WTC11 (cell line): ENCODE measurements around the gene STIM2. TPM values are rescaled to one million over a fixed set of nuclear protein-coding genes. Genes with fewer than 3 reads are reported as not detected.

ENCODE experiments used
- ATAC-seq: fragments of 200-7000 bp; cut with Tn5 transposase; 2 replicates; pipeline ENCODE4 v1.10.0; 2021; ENCODE audit warnings: mild to moderate bottlenecking, moderate library complexity
- CTCF ChIA-PET: fragments of 300-600 bp; sonication (Branson Sonifier 250); formaldehyde crosslinking; loops from one replicate; lab custom pipeline; 2021; ENCODE audit warnings: antibody characterized with exemption; lab: Charles Lee
- POLR2A ChIA-PET: fragments of 350-600 bp; sonication (Branson Sonifier 250); formaldehyde crosslinking; loops from one replicate; lab custom pipeline; 2021; ENCODE audit warnings: antibody characterized with exemption; lab: Charles Lee
- DNase-seq: peaks from one replicate; pipeline ENCODE4 v3.0.0; 2021; ENCODE audit warnings: low spot score
- H3K27ac Mint-ChIP-seq: 2 replicates; pipeline ENCODE4 v1.8.0; 2021; ENCODE audit warnings: mixed read lengths
- H3K27me3 Mint-ChIP-seq: 2 replicates; pipeline ENCODE4 v1.8.0; 2021; ENCODE audit warnings: low read depth, mild to moderate bottlenecking, moderate library complexity, mixed read lengths
- H3K36me3 Mint-ChIP-seq: 2 replicates; pipeline ENCODE4 v1.8.0; 2021; ENCODE audit warnings: mixed read lengths
- H3K4me1 Mint-ChIP-seq: 2 replicates; pipeline ENCODE4 v1.8.0; 2022; ENCODE audit warnings: mixed read lengths
- H3K4me3 Mint-ChIP-seq: 2 replicates; pipeline ENCODE4 v1.8.0; 2021; ENCODE audit warnings: mild to moderate bottlenecking, moderate library complexity, mixed read lengths
- H3K9me3 Mint-ChIP-seq: 2 replicates; pipeline ENCODE4 v1.8.0; 2021; ENCODE audit warnings: mixed read lengths
- ATF1 ChIP-seq: sonication (generic); formaldehyde crosslinking; IDR thresholded peaks from 2 replicates; pipeline ENCODE4 v1.8.1; 2023; ENCODE audit warnings: mild to moderate bottlenecking, moderate library complexity, missing genetic modification reagents
- EMX1 ChIP-seq: fragments of 250-450 bp; sonication (Bioruptor Pico); IDR thresholded peaks from 2 replicates; pipeline ENCODE4 v1.8.0; 2021; ENCODE audit warnings: mild to moderate bottlenecking
- FOXJ3 ChIP-seq: sonication (generic); formaldehyde crosslinking; IDR thresholded peaks from 2 replicates; pipeline ENCODE4 v1.9.0; 2021; ENCODE audit warnings: missing genetic modification reagents, mild to moderate bottlenecking, borderline replicate concordance
- FOXK1 ChIP-seq: sonication (generic); formaldehyde crosslinking; IDR thresholded peaks from 2 replicates; pipeline ENCODE4 v1.8.0; 2022; ENCODE audit warnings: mild to moderate bottlenecking, moderate library complexity, missing genetic modification reagents
- HMGA2 ChIP-seq: fragments of 250-450 bp; sonication (Bioruptor Pico); IDR thresholded peaks from 2 replicates; pipeline ENCODE4 v1.4.0; 2021; ENCODE audit warnings: mild to moderate bottlenecking, moderate library complexity
- MXD4 ChIP-seq: fragments of 250-450 bp; sonication (Bioruptor Pico); IDR thresholded peaks from 2 replicates; pipeline ENCODE4 v1.8.0; 2021; ENCODE audit warnings: mild to moderate bottlenecking, moderate library complexity, borderline replicate concordance
- NFATC4 ChIP-seq: fragments of 250-450 bp; sonication (Bioruptor Pico); IDR thresholded peaks from 2 replicates; pipeline ENCODE4 v1.9.0; 2021; ENCODE audit warnings: mild to moderate bottlenecking
- NR3C1 ChIP-seq: sonication (generic); formaldehyde crosslinking; conservative IDR thresholded peaks from 2 replicates; pipeline ENCODE4 v1.8.1; 2023; ENCODE audit warnings: low read depth, mild to moderate bottlenecking, missing genetic modification reagents
- RORB ChIP-seq: fragments of 250-450 bp; sonication (Bioruptor Pico); IDR thresholded peaks from 2 replicates; pipeline ENCODE4 v1.9.0; 2021; ENCODE audit warnings: mild to moderate bottlenecking
- TP53 ChIP-seq: sonication (generic); formaldehyde crosslinking; IDR thresholded peaks from 2 replicates; pipeline ENCODE4 v1.8.1; 2023; ENCODE audit warnings: mild to moderate bottlenecking, missing genetic modification reagents
- ZNF263 ChIP-seq: sonication (generic); formaldehyde crosslinking; IDR thresholded peaks from 2 replicates; pipeline ENCODE4 v1.8.1; 2022; ENCODE audit warnings: low read depth, mild to moderate bottlenecking, moderate library complexity, missing genetic modification reagents
- ZNF396 ChIP-seq: fragments of 250-450 bp; sonication (Bioruptor Pico); IDR thresholded peaks from 2 replicates; pipeline ENCODE4 v1.8.0; 2021; ENCODE audit warnings: mild to moderate bottlenecking, moderate library complexity, borderline replicate concordance
- ZNF416 ChIP-seq: fragments of 250-450 bp; sonication (Bioruptor Pico); IDR thresholded peaks from 2 replicates; pipeline ENCODE4 v1.9.0; 2021; ENCODE audit warnings: mild to moderate bottlenecking, inconsistent platforms
- ZNF423 ChIP-seq: fragments of 250-450 bp; sonication (Bioruptor Pico); IDR thresholded peaks from 2 replicates; pipeline ENCODE4 v2.1.2; 2022; ENCODE audit warnings: mild to moderate bottlenecking, moderate library complexity
- total RNA-seq: library from RNA; stranded (reverse); gene quantifications from 3 replicates; pipeline ENCODE4 v1.2.3, GENCODE V29; 2021
- TF ChIP-seq, protein P1 (sequence below): fragments of 200-600 bp; IDR thresholded peaks from 2 replicates; pipeline ENCODE4 v1.8.0; 2022; ENCODE audit warnings: antibody characterized with exemption
- TF ChIP-seq, protein P2 (sequence below): fragments of 250-450 bp; sonication (Bioruptor Pico); IDR thresholded peaks from 2 replicates; pipeline ENCODE4 v1.9.0; 2021; ENCODE audit warnings: moderate library complexity, mild to moderate bottlenecking, inconsistent platforms, borderline replicate concordance
- TF ChIP-seq, protein P3 (sequence below): sonication (generic); formaldehyde crosslinking; IDR thresholded peaks from 2 replicates; pipeline ENCODE4 v1.8.1; 2023; ENCODE audit warnings: mild to moderate bottlenecking, moderate library complexity, missing genetic modification reagents
- TF ChIP-seq, protein P4 (sequence below): sonication (generic); formaldehyde crosslinking; IDR thresholded peaks from 2 replicates; pipeline ENCODE4 v1.8.0; 2023; ENCODE audit warnings: mild to moderate bottlenecking, missing genetic modification reagents
- TF ChIP-seq, protein P5 (sequence below): sonication (generic); formaldehyde crosslinking; IDR thresholded peaks from 2 replicates; pipeline ENCODE4 v1.8.1; 2023; ENCODE audit warnings: mild to moderate bottlenecking, missing genetic modification reagents, borderline replicate concordance
- TF ChIP-seq, protein P6 (sequence below): sonication (generic); formaldehyde crosslinking; IDR thresholded peaks from 2 replicates; pipeline ENCODE4 v1.8.1; 2022; ENCODE audit warnings: missing genetic modification reagents, borderline replicate concordance
- TF ChIP-seq, protein P7 (sequence below): fragments of 250-450 bp; sonication (Bioruptor Pico); IDR thresholded peaks from 2 replicates; pipeline ENCODE4 v1.9.0; 2021; ENCODE audit warnings: mild to moderate bottlenecking

The STIM2 gene
- total RNA-seq, 1 experiment from 2014 or later, result 22.4 TPM

DNA sequence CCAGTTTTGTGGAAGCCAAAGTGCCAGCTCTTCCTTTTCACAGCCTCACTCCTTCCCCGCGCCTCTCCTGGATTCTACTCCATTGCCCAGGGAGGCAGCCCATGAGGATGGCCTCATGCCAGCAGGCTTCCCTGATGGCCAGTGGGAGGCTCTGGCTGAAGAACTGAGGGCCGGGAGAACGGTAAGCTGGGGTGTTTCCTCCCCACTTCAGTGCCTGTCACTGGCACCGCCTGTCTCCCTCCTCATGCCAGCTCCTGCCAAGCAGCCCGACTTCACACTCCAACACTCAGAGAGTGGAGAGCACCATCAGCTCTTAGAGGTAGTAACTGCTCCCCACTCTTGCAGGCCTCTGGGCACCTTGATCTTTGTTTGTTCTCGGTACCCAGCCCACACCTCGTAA is 46.9 kb upstream of the STIM2 start (continued):
- TF ChIP-seq, protein P1, sequence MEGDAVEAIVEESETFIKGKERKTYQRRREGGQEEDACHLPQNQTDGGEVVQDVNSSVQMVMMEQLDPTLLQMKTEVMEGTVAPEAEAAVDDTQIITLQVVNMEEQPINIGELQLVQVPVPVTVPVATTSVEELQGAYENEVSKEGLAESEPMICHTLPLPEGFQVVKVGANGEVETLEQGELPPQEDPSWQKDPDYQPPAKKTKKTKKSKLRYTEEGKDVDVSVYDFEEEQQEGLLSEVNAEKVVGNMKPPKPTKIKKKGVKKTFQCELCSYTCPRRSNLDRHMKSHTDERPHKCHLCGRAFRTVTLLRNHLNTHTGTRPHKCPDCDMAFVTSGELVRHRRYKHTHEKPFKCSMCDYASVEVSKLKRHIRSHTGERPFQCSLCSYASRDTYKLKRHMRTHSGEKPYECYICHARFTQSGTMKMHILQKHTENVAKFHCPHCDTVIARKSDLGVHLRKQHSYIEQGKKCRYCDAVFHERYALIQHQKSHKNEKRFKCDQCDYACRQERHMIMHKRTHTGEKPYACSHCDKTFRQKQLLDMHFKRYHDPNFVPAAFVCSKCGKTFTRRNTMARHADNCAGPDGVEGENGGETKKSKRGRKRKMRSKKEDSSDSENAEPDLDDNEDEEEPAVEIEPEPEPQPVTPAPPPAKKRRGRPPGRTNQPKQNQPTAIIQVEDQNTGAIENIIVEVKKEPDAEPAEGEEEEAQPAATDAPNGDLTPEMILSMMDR, result no peak
- TF ChIP-seq, protein P2, sequence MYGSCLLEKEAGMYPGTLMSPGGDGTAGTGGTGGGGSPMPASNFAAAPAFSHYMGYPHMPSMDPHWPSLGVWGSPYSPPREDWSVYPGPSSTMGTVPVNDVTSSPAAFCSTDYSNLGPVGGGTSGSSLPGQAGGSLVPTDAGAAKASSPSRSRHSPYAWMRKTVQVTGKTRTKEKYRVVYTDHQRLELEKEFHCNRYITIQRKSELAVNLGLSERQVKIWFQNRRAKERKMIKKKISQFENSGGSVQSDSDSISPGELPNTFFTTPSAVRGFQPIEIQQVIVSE, result no peak
- no peak for TF ChIP-seq ZNF396 (CRISPR knock-in tag)

DNA sequence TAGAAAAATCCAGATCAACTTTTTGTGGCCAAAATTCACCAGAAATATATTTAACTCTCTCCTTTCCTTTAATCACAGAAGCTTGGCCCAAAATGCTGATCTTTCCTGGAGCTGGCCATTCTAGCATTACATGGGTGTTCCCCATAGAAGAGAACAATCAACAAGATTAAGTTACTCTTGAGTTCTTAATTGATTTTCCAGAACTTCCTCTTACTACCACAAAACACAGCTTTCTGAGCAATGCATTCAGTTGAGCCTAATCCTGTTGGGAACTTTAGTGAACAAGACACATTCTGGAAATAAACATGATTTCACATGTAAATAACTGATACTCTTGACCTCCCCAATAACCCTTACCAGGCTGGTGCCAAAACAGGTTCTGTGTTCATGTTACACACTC is 45.4 kb upstream of the STIM2 start:
- DNase-seq (no peak), ATAC-seq (no peak)
- TF ChIP-seq ZNF416 (no peak), FOXK1 (no peak), RORB (CRISPR knock-in tag) (no peak), ZNF423 (CRISPR knock-in tag) (no peak), HMGA2 (CRISPR knock-in tag) (no peak), FOXJ3 (CRISPR knock-in tag) (no peak), NR3C1 (CRISPR knock-in tag) (no peak), ZNF263 (CRISPR knock-in tag) (no peak), MXD4 (CRISPR knock-in tag) (no peak), ATF1 (CRISPR knock-in tag) (no peak), EMX1 (no peak), NFATC4 (CRISPR knock-in tag) (no peak), TP53 (CRISPR knock-in tag) (no peak), ZNF396 (CRISPR knock-in tag) (no peak)
- TF ChIP-seq, protein P3, sequence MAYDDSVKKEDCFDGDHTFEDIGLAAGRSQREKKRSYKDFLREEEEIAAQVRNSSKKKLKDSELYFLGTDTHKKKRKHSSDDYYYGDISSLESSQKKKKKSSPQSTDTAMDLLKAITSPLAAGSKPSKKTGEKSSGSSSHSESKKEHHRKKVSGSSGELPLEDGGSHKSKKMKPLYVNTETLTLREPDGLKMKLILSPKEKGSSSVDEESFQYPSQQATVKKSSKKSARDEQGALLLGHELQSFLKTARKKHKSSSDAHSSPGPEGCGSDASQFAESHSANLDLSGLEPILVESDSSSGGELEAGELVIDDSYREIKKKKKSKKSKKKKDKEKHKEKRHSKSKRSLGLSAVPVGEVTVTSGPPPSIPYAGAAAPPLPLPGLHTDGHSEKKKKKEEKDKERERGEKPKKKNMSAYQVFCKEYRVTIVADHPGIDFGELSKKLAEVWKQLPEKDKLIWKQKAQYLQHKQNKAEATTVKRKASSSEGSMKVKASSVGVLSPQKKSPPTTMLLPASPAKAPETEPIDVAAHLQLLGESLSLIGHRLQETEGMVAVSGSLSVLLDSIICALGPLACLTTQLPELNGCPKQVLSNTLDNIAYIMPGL (CRISPR knock-in tag), result no peak
- TF ChIP-seq, protein P4, sequence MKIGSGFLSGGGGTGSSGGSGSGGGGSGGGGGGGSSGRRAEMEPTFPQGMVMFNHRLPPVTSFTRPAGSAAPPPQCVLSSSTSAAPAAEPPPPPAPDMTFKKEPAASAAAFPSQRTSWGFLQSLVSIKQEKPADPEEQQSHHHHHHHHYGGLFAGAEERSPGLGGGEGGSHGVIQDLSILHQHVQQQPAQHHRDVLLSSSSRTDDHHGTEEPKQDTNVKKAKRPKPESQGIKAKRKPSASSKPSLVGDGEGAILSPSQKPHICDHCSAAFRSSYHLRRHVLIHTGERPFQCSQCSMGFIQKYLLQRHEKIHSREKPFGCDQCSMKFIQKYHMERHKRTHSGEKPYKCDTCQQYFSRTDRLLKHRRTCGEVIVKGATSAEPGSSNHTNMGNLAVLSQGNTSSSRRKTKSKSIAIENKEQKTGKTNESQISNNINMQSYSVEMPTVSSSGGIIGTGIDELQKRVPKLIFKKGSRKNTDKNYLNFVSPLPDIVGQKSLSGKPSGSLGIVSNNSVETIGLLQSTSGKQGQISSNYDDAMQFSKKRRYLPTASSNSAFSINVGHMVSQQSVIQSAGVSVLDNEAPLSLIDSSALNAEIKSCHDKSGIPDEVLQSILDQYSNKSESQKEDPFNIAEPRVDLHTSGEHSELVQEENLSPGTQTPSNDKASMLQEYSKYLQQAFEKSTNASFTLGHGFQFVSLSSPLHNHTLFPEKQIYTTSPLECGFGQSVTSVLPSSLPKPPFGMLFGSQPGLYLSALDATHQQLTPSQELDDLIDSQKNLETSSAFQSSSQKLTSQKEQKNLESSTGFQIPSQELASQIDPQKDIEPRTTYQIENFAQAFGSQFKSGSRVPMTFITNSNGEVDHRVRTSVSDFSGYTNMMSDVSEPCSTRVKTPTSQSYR (CRISPR knock-in tag), result no peak
- TF ChIP-seq, protein P5, sequence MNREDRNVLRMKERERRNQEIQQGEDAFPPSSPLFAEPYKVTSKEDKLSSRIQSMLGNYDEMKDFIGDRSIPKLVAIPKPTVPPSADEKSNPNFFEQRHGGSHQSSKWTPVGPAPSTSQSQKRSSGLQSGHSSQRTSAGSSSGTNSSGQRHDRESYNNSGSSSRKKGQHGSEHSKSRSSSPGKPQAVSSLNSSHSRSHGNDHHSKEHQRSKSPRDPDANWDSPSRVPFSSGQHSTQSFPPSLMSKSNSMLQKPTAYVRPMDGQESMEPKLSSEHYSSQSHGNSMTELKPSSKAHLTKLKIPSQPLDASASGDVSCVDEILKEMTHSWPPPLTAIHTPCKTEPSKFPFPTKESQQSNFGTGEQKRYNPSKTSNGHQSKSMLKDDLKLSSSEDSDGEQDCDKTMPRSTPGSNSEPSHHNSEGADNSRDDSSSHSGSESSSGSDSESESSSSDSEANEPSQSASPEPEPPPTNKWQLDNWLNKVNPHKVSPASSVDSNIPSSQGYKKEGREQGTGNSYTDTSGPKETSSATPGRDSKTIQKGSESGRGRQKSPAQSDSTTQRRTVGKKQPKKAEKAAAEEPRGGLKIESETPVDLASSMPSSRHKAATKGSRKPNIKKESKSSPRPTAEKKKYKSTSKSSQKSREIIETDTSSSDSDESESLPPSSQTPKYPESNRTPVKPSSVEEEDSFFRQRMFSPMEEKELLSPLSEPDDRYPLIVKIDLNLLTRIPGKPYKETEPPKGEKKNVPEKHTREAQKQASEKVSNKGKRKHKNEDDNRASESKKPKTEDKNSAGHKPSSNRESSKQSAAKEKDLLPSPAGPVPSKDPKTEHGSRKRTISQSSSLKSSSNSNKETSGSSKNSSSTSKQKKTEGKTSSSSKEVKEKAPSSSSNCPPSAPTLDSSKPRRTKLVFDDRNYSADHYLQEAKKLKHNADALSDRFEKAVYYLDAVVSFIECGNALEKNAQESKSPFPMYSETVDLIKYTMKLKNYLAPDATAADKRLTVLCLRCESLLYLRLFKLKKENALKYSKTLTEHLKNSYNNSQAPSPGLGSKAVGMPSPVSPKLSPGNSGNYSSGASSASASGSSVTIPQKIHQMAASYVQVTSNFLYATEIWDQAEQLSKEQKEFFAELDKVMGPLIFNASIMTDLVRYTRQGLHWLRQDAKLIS (CRISPR knock-in tag), result no peak
- TF ChIP-seq, protein P6, sequence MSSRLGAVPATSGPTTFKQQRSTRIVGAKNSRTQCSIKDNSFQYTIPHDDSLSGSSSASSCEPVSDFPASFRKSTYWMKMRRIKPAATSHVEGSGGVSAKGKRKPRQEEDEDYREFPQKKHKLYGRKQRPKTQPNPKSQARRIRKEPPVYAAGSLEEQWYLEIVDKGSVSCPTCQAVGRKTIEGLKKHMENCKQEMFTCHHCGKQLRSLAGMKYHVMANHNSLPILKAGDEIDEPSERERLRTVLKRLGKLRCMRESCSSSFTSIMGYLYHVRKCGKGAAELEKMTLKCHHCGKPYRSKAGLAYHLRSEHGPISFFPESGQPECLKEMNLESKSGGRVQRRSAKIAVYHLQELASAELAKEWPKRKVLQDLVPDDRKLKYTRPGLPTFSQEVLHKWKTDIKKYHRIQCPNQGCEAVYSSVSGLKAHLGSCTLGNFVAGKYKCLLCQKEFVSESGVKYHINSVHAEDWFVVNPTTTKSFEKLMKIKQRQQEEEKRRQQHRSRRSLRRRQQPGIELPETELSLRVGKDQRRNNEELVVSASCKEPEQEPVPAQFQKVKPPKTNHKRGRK, result no peak
- TF ChIP-seq, protein P7, sequence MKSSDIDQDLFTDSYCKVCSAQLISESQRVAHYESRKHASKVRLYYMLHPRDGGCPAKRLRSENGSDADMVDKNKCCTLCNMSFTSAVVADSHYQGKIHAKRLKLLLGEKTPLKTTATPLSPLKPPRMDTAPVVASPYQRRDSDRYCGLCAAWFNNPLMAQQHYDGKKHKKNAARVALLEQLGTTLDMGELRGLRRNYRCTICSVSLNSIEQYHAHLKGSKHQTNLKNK (CRISPR knock-in tag), result no peak
- Mint-ChIP-seq H3K4me3 (no peak overlapping the region), H3K36me3 (peaks cover 10% of the 10 kb centered on the region; the same call in 1 of the 2 replicates), H3K27ac (no peak overlapping the region), H3K4me1 (peaks cover 34% of the 10 kb centered on the region), H3K9me3 (peaks cover 21% of the 10 kb centered on the region), H3K27me3 (no peaks in the 10 kb centered on the region; the same call in 1 of the 2 replicates)
- CTCF ChIA-PET, result no interaction called here
- POLR2A ChIA-PET, result no interaction called here
